ENCODE measurements around the gene SLITRK1. TPM values are rescaled to one million over a fixed set of nuclear protein-coding genes. Genes with fewer than 3 reads are reported as not detected.

The SLITRK1 gene
- polyA plus RNA-seq, 1 donor (not counting 4 experiments of a cell fraction or from before 2014, with no cell fraction given) = not detected

GRCh38 chr13:83919775-83920174, 37.5 kb upstream of the SLITRK1 start:
- Histone ChIP-seq H3K9me1 (ENCODE audit: control insufficient read depth, extremely low read depth, insufficient read depth, low read length) (no peaks in the 10 kb centered on the region), H3K4me2 (ENCODE audit: control insufficient read depth, extremely low read depth, insufficient read depth, low read depth, low read length) (no peak overlapping the region), H3K4me3 (ENCODE audit: control insufficient read depth in 2 of 3, extremely low read depth in 1 of 3, insufficient read depth in 2 of 3, low read depth in 1 of 3, low read length in 3 of 3) (no peak overlapping the region), H3K79me2 (ENCODE audit: control insufficient read depth, insufficient read depth, low read length) (no peaks in the 10 kb centered on the region), H3K27me3 (ENCODE audit: control insufficient read depth, extremely low read depth, insufficient read depth, low read length) (no peaks in the 10 kb centered on the region), H3K4me1 (ENCODE audit: control insufficient read depth, extremely low read depth, insufficient read depth, low read length) (no peaks in the 10 kb centered on the region), H2AFZ (ENCODE audit: control insufficient read depth, low read length) (no peak overlapping the region), H3K36me3 (ENCODE audit: control insufficient read depth in 2 of 2, extremely low read depth in 1 of 2, insufficient read depth in 2 of 2, low read length in 2 of 2) (no peaks in the 10 kb centered on the region), H3K27ac (ENCODE audit: control insufficient read depth, insufficient read depth, low read length) (no peak overlapping the region), H3K9ac (ENCODE audit: control insufficient read depth, extremely low read depth, insufficient read depth, low read length) (no peak overlapping the region), H4K20me1 (ENCODE audit: control insufficient read depth, extremely low read depth, insufficient read depth, low read length) (no peaks in the 10 kb centered on the region), H3K9me3 (ENCODE audit: control insufficient read depth, low read depth, low read length) (no peaks in the 10 kb centered on the region)
- DNase-seq (ENCODE audit: low read depth, low spot score) (no peak), FAIRE-seq (no peak)
- dilution Hi-C loops (cut with MboI; ENCODE audit: extremely low pct_ligation_motif_present, low sequenced_read_pairs) = no loop called here
- TF ChIP-seq EZH2 (IDR thresholded peaks at IDR 0.05; ENCODE audit: low read length) (no peak), CTCF (optimal IDR thresholded peaks at IDR 0.05 in 1 of 3, IDR thresholded peaks at IDR 0.05 in 1 of 3, conservative IDR thresholded peaks at IDR 0.05 in 1 of 3; ENCODE audit: extremely low read depth in 1 of 3, insufficient read depth in 2 of 3, low read length in 3 of 3) (no peak)

DNA sequence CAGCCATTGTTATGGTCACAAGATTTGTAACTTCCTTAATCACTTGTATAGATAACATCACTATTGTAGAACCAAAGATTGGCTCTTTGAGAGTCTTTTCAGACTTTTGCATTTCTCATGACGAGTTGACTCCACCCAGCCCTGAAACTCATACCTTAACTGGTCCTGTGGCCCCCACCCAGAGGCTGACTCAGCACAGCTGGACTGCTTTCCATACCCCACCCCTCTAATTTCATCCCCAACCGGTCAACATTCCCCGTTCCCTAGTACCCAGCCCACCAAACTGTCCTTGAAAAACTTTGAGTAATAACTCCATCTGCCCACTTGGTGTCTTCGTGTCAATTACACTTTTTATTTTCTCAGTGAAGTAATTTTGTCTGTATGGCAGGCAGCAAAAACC, 32.1 kb upstream of the SLITRK1 start:
- Histone ChIP-seq H3K9me1 (ENCODE audit: control insufficient read depth, extremely low read depth, insufficient read depth, low read length) (no peaks in the 10 kb centered on the region), H3K9ac (ENCODE audit: control insufficient read depth, extremely low read depth, insufficient read depth, low read length) (no peak overlapping the region), H3K9me3 (ENCODE audit: control insufficient read depth, low read depth, low read length) (no peaks in the 10 kb centered on the region), H3K4me2 (ENCODE audit: control insufficient read depth, extremely low read depth, insufficient read depth, low read depth, low read length) (no peak overlapping the region), H3K27me3 (ENCODE audit: control insufficient read depth, extremely low read depth, insufficient read depth, low read length) (no peaks in the 10 kb centered on the region), H3K4me1 (ENCODE audit: control insufficient read depth, extremely low read depth, insufficient read depth, low read length) (no peaks in the 10 kb centered on the region), H3K79me2 (ENCODE audit: control insufficient read depth, insufficient read depth, low read length) (no peaks in the 10 kb centered on the region), H4K20me1 (ENCODE audit: control insufficient read depth, extremely low read depth, insufficient read depth, low read length) (no peaks in the 10 kb centered on the region), H3K36me3 (ENCODE audit: control insufficient read depth in 2 of 2, extremely low read depth in 1 of 2, insufficient read depth in 2 of 2, low read length in 2 of 2) (no peaks in the 10 kb centered on the region), H2AFZ (ENCODE audit: control insufficient read depth, low read length) (no peak overlapping the region), H3K27ac (ENCODE audit: control insufficient read depth, insufficient read depth, low read length) (no peak overlapping the region), H3K4me3 (ENCODE audit: control insufficient read depth in 2 of 3, extremely low read depth in 1 of 3, insufficient read depth in 2 of 3, low read depth in 1 of 3, low read length in 3 of 3) (no peak overlapping the region)
- DNase-seq (ENCODE audit: low read depth, low spot score) (no peak), FAIRE-seq (no peak)
- TF ChIP-seq CTCF (optimal IDR thresholded peaks at IDR 0.05 in 1 of 3, IDR thresholded peaks at IDR 0.05 in 1 of 3, conservative IDR thresholded peaks at IDR 0.05 in 1 of 3; ENCODE audit: extremely low read depth in 1 of 3, insufficient read depth in 2 of 3, low read length in 3 of 3) = no peak
- no peak for TF ChIP-seq EZH2 (IDR thresholded peaks at IDR 0.05; ENCODE audit: low read length)
- dilution Hi-C loops (cut with MboI; ENCODE audit: extremely low pct_ligation_motif_present, low sequenced_read_pairs) = no loop called here

Data from keratinocyte (primary cell).